Endodermal cell (in vitro differentiated cells): ENCODE data around the gene TUT4. TPM values are rescaled to one million over a fixed set of nuclear protein-coding genes. Genes with fewer than 3 reads are reported as not detected.

Source experiments
- DNase-seq: peaks from one replicate; pipeline ENCODE4 v3.0.0-alpha.2; 2017
- H3K27ac ChIP-seq: 2 replicates; pipeline ENCODE4 v1.5.1; 2013; ENCODE audit warnings: mild to moderate bottlenecking, low read depth, low read length, moderate library complexity
- H3K27me3 ChIP-seq: 2 replicates; pipeline ENCODE4 v1.6.1; 2013; ENCODE audit warnings: mild to moderate bottlenecking, low read length, moderate library complexity; ENCODE audit not compliant: insufficient read depth, control insufficient read depth, poor library complexity, severe bottlenecking
- H3K36me3 ChIP-seq: 2 replicates; pipeline ENCODE4 v1.7.0; 2013; ENCODE audit warnings: mild to moderate bottlenecking, low read length, moderate library complexity; ENCODE audit not compliant: control insufficient read depth, insufficient read depth
- H3K4me1 ChIP-seq: one replicate; pipeline ENCODE4 v1.7.0; 2013; ENCODE audit warnings: low read length; ENCODE audit not compliant: control insufficient read depth, insufficient read depth
- H3K4me3 ChIP-seq: 2 replicates; pipeline ENCODE4 v1.5.1; 2013; ENCODE audit warnings: mild to moderate bottlenecking, low read length, moderate library complexity
- H3K9ac ChIP-seq: 2 replicates; pipeline ENCODE4 v1.6.1; 2013; ENCODE audit warnings: mild to moderate bottlenecking, low read length, moderate library complexity; ENCODE audit not compliant: poor library complexity, severe bottlenecking; ENCODE audit errors: extremely low read depth
- H3K9me3 ChIP-seq: 2 replicates; pipeline ENCODE4 v1.6.1; 2013; ENCODE audit warnings: mild to moderate bottlenecking, low read length, moderate library complexity; ENCODE audit not compliant: control insufficient read depth
- H3K27ac Mint-ChIP-seq: 2 replicates; pipeline ENCODE4 v1.8.0; 2020; ENCODE audit warnings: mixed read lengths
- H3K27me3 Mint-ChIP-seq: 2 replicates; pipeline ENCODE4 v1.8.0; 2021; ENCODE audit warnings: mild to moderate bottlenecking, mixed read lengths; ENCODE audit not compliant: insufficient read depth
- H3K36me3 Mint-ChIP-seq: 2 replicates; pipeline ENCODE4 v1.8.0; 2020; ENCODE audit warnings: low read depth, mixed read lengths
- H3K4me1 Mint-ChIP-seq: 2 replicates; pipeline ENCODE4 v1.8.0; 2020; ENCODE audit warnings: mixed read lengths
- H3K4me3 Mint-ChIP-seq: 2 replicates; pipeline ENCODE4 v1.8.0; 2020; ENCODE audit warnings: mild to moderate bottlenecking, moderate library complexity, mixed read lengths
- H3K9me3 Mint-ChIP-seq: 2 replicates; pipeline ENCODE4 v1.8.0; 2020; ENCODE audit warnings: mild to moderate bottlenecking, mixed read lengths
- CTCF ChIP-seq: fragments of 200-600 bp; sonication (generic); conservative IDR thresholded peaks from 2 replicates; pipeline ENCODE4 v1.5.0; 2021; ENCODE audit warnings: antibody characterized with exemption, mild to moderate bottlenecking
- WGBS, 2 experiments: methylation state at CpG; one replicate each; pipeline versions ENCODE4 v1.1.5 to v1.1.7; 2013; ENCODE audit warnings: missing lambda C conversion rate in 2 of 2, mixed read lengths in 1 of 2; ENCODE audit not compliant: insufficient coverage in 1 of 2, insufficient read length in 1 of 2; 5-methylcytosine and 5-hydroxymethylcytosine counted together
- total RNA-seq, 2 donors: library from RNA; stranded (reverse); fragmentation: NEBNext Ultra II Directional in 1 of 2; extraction: Animal tissue kit (Norgen Biotek cat#: 25700) in 1 of 2; gene quantifications; 2 replicates in 1 of 2; 3 replicates in 1 of 2; pipeline ENCODE4 v1.2.1, GENCODE V29; 2021

The TUT4 gene
- total RNA-seq, 2 donors from 2014 or later, result 131 to 170 TPM

GRCh38 chr1:52533713-52534112 is 19.2 kb downstream of the TUT4 start:
- Histone ChIP-seq H3K36me3 (peaks cover 70% of the 10 kb centered on the region), H3K27ac (no peak overlapping the region), H3K9me3 (peaks cover 20% of the 10 kb centered on the region), H3K4me1 (no peaks in the 10 kb centered on the region), H3K9ac (no peak overlapping the region), H3K4me3 (no peak overlapping the region), H3K27me3 (no peaks in the 10 kb centered on the region)
- H3K27ac Mint-ChIP-seq, result no peak overlapping the region
- no peaks in the 10 kb centered on the region for H3K27me3 Mint-ChIP-seq
- H3K36me3 Mint-ChIP-seq, result peaks cover 36% of the 10 kb centered on the region
- peaks cover under 1% of the 10 kb centered on the region for H3K4me1 Mint-ChIP-seq
- no peak overlapping the region for H3K4me3 Mint-ChIP-seq
- peaks cover 12% of the 10 kb centered on the region for H3K9me3 Mint-ChIP-seq
- no peak for DNase-seq
- TF ChIP-seq CTCF, result no peak
- WGBS, 2 experiments, result 90 to 97% methylated on average over 7 to 9 of the region's 9 CpGs

- Histone ChIP-seq H3K36me3 (peaks cover 72% of the 10 kb centered on the region), H3K4me3 (no peak overlapping the region), H3K27me3 (no peaks in the 10 kb centered on the region), H3K9me3 (peaks cover 20% of the 10 kb centered on the region), H3K9ac (no peak overlapping the region), H3K4me1 (no peaks in the 10 kb centered on the region), H3K27ac (no peak overlapping the region)
- no peak for DNase-seq
- Mint-ChIP-seq H3K27ac (no peak overlapping the region), H3K4me1 (no peaks in the 10 kb centered on the region), H3K9me3 (peaks cover 12% of the 10 kb centered on the region), H3K4me3 (no peak overlapping the region), H3K27me3 (no peaks in the 10 kb centered on the region), H3K36me3 (peaks cover 37% of the 10 kb centered on the region)
- 97% methylated on average over 2 of the region's 2 CpGs; no CpG with 5 or more reads in 1 of the 2 experiments for WGBS, 2 experiments
- TF ChIP-seq CTCF, result no peak
These were observed 20.1 kb downstream of the TUT4 start for GRCh38 chr1:52532731-52533327.

GRCh38 chr1:52532247-52532646 is 20.6 kb downstream of the TUT4 start:
- H3K4me3 Mint-ChIP-seq, result no peak overlapping the region
- no peak overlapping the region for H3K27ac Mint-ChIP-seq
- Histone ChIP-seq H3K9me3 (peaks cover 20% of the 10 kb centered on the region), H3K36me3 (peaks cover 73% of the 10 kb centered on the region), H3K27ac (no peak overlapping the region), H3K4me1 (no peaks in the 10 kb centered on the region), H3K27me3 (no peaks in the 10 kb centered on the region), H3K9ac (no peak overlapping the region), H3K4me3 (no peak overlapping the region)
- no peak for TF ChIP-seq CTCF
- no peak for DNase-seq
- peaks cover 12% of the 10 kb centered on the region for H3K9me3 Mint-ChIP-seq
- no peaks in the 10 kb centered on the region for H3K4me1 Mint-ChIP-seq
- 90 to 97% methylated on average over 8 of the region's 8 CpGs for WGBS, 2 experiments
- peaks cover 39% of the 10 kb centered on the region for H3K36me3 Mint-ChIP-seq
- H3K27me3 Mint-ChIP-seq, result no peaks in the 10 kb centered on the region
